GM23338 (cell line): Measurements from ENCODE around the gene VRTN. TPM values are rescaled to one million over a fixed set of nuclear protein-coding genes. Genes with fewer than 3 reads are reported as not detected.
A peak's percentile ranks its signal among the peaks of the same experiment; 100 is the strongest.

Experiments used
- ATAC-seq: fragments of 200-7000 bp; cut with Tn5 transposase; 3 replicates; pipeline ENCODE4 v1.9.1; 2020
- DNase-seq: peaks from one replicate; pipeline ENCODE4 v3.0.0-alpha.2; 2015; ENCODE audit warnings: low spot score
- H2AFZ ChIP-seq: fragments of 200-600 bp; sonication (generic); 2 replicates; pipeline ENCODE4 v1.8.0; 2016; ENCODE audit warnings: antibody characterized with exemption, mild to moderate bottlenecking, moderate library complexity
- H3F3A ChIP-seq: fragments of 200-600 bp; sonication (generic); replicated peaks from 2 replicates; pipeline ENCODE4 v1.8.0; 2017; ENCODE audit warnings: antibody characterized with exemption, mixed run types, low read depth
- H3K27ac ChIP-seq: fragments of 200-600 bp; sonication (generic); 2 replicates; pipeline ENCODE4 v1.6.1; 2016; ENCODE audit warnings: low read depth
- H3K27me3 ChIP-seq: fragments of 200-600 bp; sonication (generic); 2 replicates; pipeline ENCODE4 v1.8.0; 2016; ENCODE audit warnings: mild to moderate bottlenecking, mixed run types, moderate library complexity; ENCODE audit not compliant: insufficient read depth
- H3K36me3 ChIP-seq: fragments of 200-600 bp; sonication (generic); 2 replicates; pipeline ENCODE4 v1.8.0; 2016; ENCODE audit warnings: mild to moderate bottlenecking; ENCODE audit not compliant: insufficient read depth
- H3K4me1 ChIP-seq: fragments of 200-600 bp; sonication (generic); 2 replicates; pipeline ENCODE4 v1.8.0; 2016; ENCODE audit warnings: mild to moderate bottlenecking, moderate library complexity; ENCODE audit not compliant: insufficient read depth
- H3K4me2 ChIP-seq: fragments of 200-600 bp; sonication (generic); 2 replicates; pipeline ENCODE4 v1.7.1; 2017; ENCODE audit warnings: mixed run types
- H3K4me3 ChIP-seq: fragments of 200-600 bp; sonication (generic); 2 replicates; pipeline ENCODE4 v1.6.1; 2016; ENCODE audit warnings: mixed run types
- H3K79me2 ChIP-seq: fragments of 200-600 bp; sonication (generic); replicated peaks from 2 replicates; pipeline ENCODE4 v1.8.0; 2017; ENCODE audit warnings: mild to moderate bottlenecking; ENCODE audit not compliant: insufficient read depth
- H3K9me2 ChIP-seq: fragments of 200-600 bp; sonication (generic); 2 replicates; pipeline ENCODE4 v1.8.0; 2017; ENCODE audit not compliant: insufficient read depth
- H4K20me1 ChIP-seq: fragments of 200-600 bp; sonication (generic); replicated peaks from 2 replicates; pipeline ENCODE4 v1.8.0; 2017; ENCODE audit warnings: mild to moderate bottlenecking; ENCODE audit not compliant: insufficient read depth
- H3K27ac Mint-ChIP-seq: 2 replicates; pipeline ENCODE4 v1.8.0; 2020; ENCODE audit warnings: inconsistent platforms, mild to moderate bottlenecking, moderate library complexity, mixed read lengths
- H3K27me3 Mint-ChIP-seq: 3 replicates; pipeline ENCODE4 v1.8.0; 2022; ENCODE audit warnings: low read depth, mild to moderate bottlenecking, moderate library complexity, mixed read lengths, inconsistent platforms; ENCODE audit not compliant: insufficient read depth, poor library complexity
- H3K36me3 Mint-ChIP-seq: 3 replicates; pipeline ENCODE4 v1.8.0; 2021; ENCODE audit warnings: low read depth, mild to moderate bottlenecking, inconsistent platforms, moderate library complexity, mixed read lengths
- H3K4me1 Mint-ChIP-seq: 3 replicates; pipeline ENCODE4 v1.8.0; 2020; ENCODE audit warnings: mild to moderate bottlenecking, inconsistent platforms, mixed read lengths
- H3K4me3 Mint-ChIP-seq: 3 replicates; pipeline ENCODE4 v1.8.0; 2021; ENCODE audit warnings: moderate library complexity, mild to moderate bottlenecking, inconsistent platforms, mixed read lengths
- H3K9me3 Mint-ChIP-seq: 3 replicates; pipeline ENCODE4 v1.8.0; 2020; ENCODE audit warnings: moderate library complexity, mild to moderate bottlenecking, inconsistent platforms, mixed read lengths
- CREB1 ChIP-seq: fragments of 250-450 bp; sonication (Bioruptor Pico); IDR thresholded peaks from 2 replicates; pipeline ENCODE4 v1.5.0; 2020; ENCODE audit warnings: low read depth, mild to moderate bottlenecking, moderate library complexity
- EZH2 ChIP-seq: fragments of 200-600 bp; sonication (generic); IDR thresholded peaks from one replicate; pipeline ENCODE4 v1.8.0; 2017; ENCODE audit warnings: antibody characterized with exemption, mild to moderate bottlenecking, low read depth; ENCODE audit not compliant: unreplicated experiment
- EZH2phosphoT487 ChIP-seq: fragments of 200-600 bp; sonication (generic); IDR thresholded peaks from one replicate; pipeline ENCODE4 v1.8.1; 2018; ENCODE audit warnings: antibody characterized with exemption; ENCODE audit not compliant: unreplicated experiment
- JUNB ChIP-seq: IDR thresholded peaks from one replicate; pipeline ENCODE4 v1.6.1; 2016; ENCODE audit warnings: antibody characterized with exemption; ENCODE audit not compliant: unreplicated experiment
- NANOG ChIP-seq: IDR thresholded peaks from 2 replicates; pipeline ENCODE4 v1.6.1; 2016; ENCODE audit warnings: antibody characterized with exemption, borderline replicate concordance
- POLR2AphosphoS5 ChIP-seq: IDR thresholded peaks from 2 replicates; pipeline ENCODE4 v1.6.1; 2016; ENCODE audit warnings: antibody characterized with exemption, low read depth
- STAT1 ChIP-seq: IDR thresholded peaks from one replicate; pipeline ENCODE4 v1.6.1; 2016; ENCODE audit warnings: antibody characterized with exemption; ENCODE audit not compliant: unreplicated experiment
- ZNF114 ChIP-seq: fragments of 250-450 bp; sonication (Bioruptor Pico); IDR thresholded peaks from 2 replicates; pipeline ENCODE4 v1.5.0; 2020; ENCODE audit warnings: mild to moderate bottlenecking, moderate library complexity
- ZNF331 ChIP-seq: fragments of 250-450 bp; sonication (Bioruptor Pico); IDR thresholded peaks from 2 replicates; pipeline ENCODE4 v1.5.0; 2020; ENCODE audit warnings: low read depth, mild to moderate bottlenecking, moderate library complexity
- polyA plus RNA-seq: library from polyadenylated mRNA; unstranded; fragments of >200 nt; fragmentation: Nextera tagmentation; extraction: Ambion mirVana; gene quantifications from 2 replicates; pipeline ENCODE4 v1.2.1, GENCODE V29; 2016
- total RNA-seq: library from RNA; depleted of rRNA; stranded (reverse); fragments of >200 nt; shearing (Covaris generic); gene quantifications from 2 replicates; pipeline ENCODE4 v1.2.3, GENCODE V29; 2014
- TF ChIP-seq, protein P1 (sequence below): IDR thresholded peaks from 2 replicates; pipeline ENCODE4 v1.6.1; 2016; ENCODE audit warnings: antibody characterized with exemption
- TF ChIP-seq, protein P2 (sequence below), 2 experiments: fragments of 200-600 bp in 1 of 2; sonication (generic) in 1 of 2; conservative IDR thresholded peaks; 2 replicates each; pipeline versions ENCODE4 v1.5.1 to v1.6.1; 2016 to 2017; ENCODE audit warnings: antibody characterized with exemption in 2 of 2, low read depth in 2 of 2, mild to moderate bottlenecking in 2 of 2, moderate library complexity in 1 of 2
- TF ChIP-seq, protein P3 (sequence below): fragments of 250-450 bp; sonication (Bioruptor Pico); IDR thresholded peaks from 2 replicates; pipeline ENCODE4 v1.5.0; 2020; ENCODE audit warnings: mild to moderate bottlenecking, moderate library complexity

VRTN gene
- total and polyA plus RNA-seq, 2 experiments from 2014 or later = 63.9 to 143 TPM

DNA sequence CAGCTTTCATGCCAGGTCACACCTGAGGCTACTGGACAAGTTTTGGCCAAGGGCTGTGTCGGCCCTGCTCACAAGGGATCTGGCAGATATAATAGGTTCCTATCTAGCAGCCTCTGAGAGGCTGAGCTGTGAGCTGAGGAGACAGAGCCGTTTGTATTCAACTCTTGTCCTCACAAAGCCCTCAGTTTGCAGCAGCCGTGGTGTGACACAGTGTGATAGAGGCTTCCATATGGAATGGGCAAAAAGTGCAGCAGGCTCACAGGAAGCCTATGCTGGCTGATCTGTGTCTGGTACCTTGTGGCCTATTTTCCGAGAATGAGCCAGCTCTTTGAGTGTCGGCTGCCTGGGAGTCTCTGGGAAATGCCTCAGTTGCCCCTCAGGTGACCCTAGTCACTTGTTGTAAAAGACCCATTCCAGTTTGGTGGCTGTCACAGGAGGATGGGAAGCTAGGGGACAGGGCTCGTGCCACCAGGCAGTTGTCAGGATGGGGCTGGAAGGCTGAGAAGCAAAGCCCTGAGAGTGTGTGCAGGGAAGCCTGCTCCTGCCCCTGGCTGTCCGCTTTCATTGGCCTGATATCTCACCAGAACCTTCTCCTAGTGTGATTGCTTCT, 16.1 kb downstream of the VRTN start:
- no peak for ATAC-seq
- Histone ChIP-seq H3K79me2 (peaks cover 30% of the 10 kb centered on the region), H3K4me2 (no peak overlapping the region), H3K9me2 (no peaks in the 10 kb centered on the region), H3K27me3 (no peaks in the 10 kb centered on the region), H3K4me3 (no peak overlapping the region), H3F3A (peaks cover 26% of the 10 kb centered on the region), H3K27ac (no peak overlapping the region), H3K36me3 (no peaks in the 10 kb centered on the region), H2AFZ (no peak overlapping the region), H4K20me1 (peaks cover 23% of the 10 kb centered on the region), H3K4me1 (peaks cover 23% of the 10 kb centered on the region)
- no peak for DNase-seq
- H3K36me3 Mint-ChIP-seq = peaks cover 33% of the 10 kb centered on the region
- H3K27ac Mint-ChIP-seq = no peak overlapping the region
- peaks cover 19% of the 10 kb centered on the region for H3K27me3 Mint-ChIP-seq
- peaks cover 50% of the 10 kb centered on the region for H3K4me1 Mint-ChIP-seq
- H3K4me3 Mint-ChIP-seq = no peak overlapping the region
- no peak for TF ChIP-seq CREB1
- 0 out of 2 replicates have a peak, but pooled peaks have one; percentile 0 for TF ChIP-seq POLR2AphosphoS5
- TF ChIP-seq ZNF114 (CRISPR knock-in tag) = no peak
- no peaks in the 10 kb centered on the region; the same call in 2 of the 3 replicates for H3K9me3 Mint-ChIP-seq

DNA sequence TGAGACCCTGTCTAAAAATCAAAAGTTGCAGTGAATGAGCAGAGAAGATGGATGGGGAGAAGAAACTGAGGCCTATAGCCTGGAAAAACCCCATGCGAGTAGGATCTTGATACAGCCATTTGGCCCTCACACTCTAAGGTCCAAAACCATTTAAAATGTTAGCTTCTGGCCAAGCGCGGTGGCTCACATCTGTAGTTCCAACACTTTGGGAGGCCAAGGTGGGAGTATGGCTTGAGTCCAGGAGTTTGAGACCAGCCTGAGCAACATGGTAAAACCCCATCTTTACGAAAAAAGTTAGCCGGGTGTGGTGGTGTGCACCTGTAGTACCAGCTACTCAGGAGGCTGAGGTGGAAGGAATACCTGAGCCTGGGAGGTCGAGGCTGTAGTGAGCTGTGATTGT, 19.8 kb downstream of the VRTN start:
- Mint-ChIP-seq H3K9me3 (no peaks in the 10 kb centered on the region; the same call in 2 of the 3 replicates), H3K4me3 (no peak overlapping the region), H3K27ac (0 out of 2 replicates have a peak overlapping the region, but pooled peaks have one; percentile 23), H3K27me3 (peaks cover 12% of the 10 kb centered on the region), H3K36me3 (peaks cover 8% of the 10 kb centered on the region; the same call in 2 of the 3 replicates), H3K4me1 (peaks cover 21% of the 10 kb centered on the region)
- ATAC-seq (no peak), DNase-seq (no peak)
- no peaks in the 10 kb centered on the region for H3K36me3 ChIP-seq
- H3K9me2 ChIP-seq = no peaks in the 10 kb centered on the region
- no peaks in the 10 kb centered on the region; the same call in 1 of the 2 replicates for H4K20me1 ChIP-seq
- peaks cover 7% of the 10 kb centered on the region for H3K79me2 ChIP-seq
- H3K4me2 ChIP-seq = no peak overlapping the region
- H3K27me3 ChIP-seq = no peaks in the 10 kb centered on the region
- peaks cover 4% of the 10 kb centered on the region for H3K4me1 ChIP-seq
- H3K4me3 ChIP-seq = no peak overlapping the region
- no peak overlapping the region for H2AFZ ChIP-seq
- no peaks in the 10 kb centered on the region; the same call in 1 of the 2 replicates for H3F3A ChIP-seq
- H3K27ac ChIP-seq = no peak overlapping the region
- TF ChIP-seq EZH2phosphoT487 = no peak
- TF ChIP-seq CREB1 = no peak
- TF ChIP-seq, protein P1, sequence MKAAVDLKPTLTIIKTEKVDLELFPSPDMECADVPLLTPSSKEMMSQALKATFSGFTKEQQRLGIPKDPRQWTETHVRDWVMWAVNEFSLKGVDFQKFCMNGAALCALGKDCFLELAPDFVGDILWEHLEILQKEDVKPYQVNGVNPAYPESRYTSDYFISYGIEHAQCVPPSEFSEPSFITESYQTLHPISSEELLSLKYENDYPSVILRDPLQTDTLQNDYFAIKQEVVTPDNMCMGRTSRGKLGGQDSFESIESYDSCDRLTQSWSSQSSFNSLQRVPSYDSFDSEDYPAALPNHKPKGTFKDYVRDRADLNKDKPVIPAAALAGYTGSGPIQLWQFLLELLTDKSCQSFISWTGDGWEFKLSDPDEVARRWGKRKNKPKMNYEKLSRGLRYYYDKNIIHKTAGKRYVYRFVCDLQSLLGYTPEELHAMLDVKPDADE = no peak
- no peak for TF ChIP-seq POLR2AphosphoS5
- no peak for TF ChIP-seq JUNB
- TF ChIP-seq, protein P2, sequence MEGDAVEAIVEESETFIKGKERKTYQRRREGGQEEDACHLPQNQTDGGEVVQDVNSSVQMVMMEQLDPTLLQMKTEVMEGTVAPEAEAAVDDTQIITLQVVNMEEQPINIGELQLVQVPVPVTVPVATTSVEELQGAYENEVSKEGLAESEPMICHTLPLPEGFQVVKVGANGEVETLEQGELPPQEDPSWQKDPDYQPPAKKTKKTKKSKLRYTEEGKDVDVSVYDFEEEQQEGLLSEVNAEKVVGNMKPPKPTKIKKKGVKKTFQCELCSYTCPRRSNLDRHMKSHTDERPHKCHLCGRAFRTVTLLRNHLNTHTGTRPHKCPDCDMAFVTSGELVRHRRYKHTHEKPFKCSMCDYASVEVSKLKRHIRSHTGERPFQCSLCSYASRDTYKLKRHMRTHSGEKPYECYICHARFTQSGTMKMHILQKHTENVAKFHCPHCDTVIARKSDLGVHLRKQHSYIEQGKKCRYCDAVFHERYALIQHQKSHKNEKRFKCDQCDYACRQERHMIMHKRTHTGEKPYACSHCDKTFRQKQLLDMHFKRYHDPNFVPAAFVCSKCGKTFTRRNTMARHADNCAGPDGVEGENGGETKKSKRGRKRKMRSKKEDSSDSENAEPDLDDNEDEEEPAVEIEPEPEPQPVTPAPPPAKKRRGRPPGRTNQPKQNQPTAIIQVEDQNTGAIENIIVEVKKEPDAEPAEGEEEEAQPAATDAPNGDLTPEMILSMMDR (conservative IDR thresholded peaks at IDR 0.05; ENCODE audit: low read depth in 2 of 2) = no peak
- TF ChIP-seq NANOG = no peak
- TF ChIP-seq, protein P3, sequence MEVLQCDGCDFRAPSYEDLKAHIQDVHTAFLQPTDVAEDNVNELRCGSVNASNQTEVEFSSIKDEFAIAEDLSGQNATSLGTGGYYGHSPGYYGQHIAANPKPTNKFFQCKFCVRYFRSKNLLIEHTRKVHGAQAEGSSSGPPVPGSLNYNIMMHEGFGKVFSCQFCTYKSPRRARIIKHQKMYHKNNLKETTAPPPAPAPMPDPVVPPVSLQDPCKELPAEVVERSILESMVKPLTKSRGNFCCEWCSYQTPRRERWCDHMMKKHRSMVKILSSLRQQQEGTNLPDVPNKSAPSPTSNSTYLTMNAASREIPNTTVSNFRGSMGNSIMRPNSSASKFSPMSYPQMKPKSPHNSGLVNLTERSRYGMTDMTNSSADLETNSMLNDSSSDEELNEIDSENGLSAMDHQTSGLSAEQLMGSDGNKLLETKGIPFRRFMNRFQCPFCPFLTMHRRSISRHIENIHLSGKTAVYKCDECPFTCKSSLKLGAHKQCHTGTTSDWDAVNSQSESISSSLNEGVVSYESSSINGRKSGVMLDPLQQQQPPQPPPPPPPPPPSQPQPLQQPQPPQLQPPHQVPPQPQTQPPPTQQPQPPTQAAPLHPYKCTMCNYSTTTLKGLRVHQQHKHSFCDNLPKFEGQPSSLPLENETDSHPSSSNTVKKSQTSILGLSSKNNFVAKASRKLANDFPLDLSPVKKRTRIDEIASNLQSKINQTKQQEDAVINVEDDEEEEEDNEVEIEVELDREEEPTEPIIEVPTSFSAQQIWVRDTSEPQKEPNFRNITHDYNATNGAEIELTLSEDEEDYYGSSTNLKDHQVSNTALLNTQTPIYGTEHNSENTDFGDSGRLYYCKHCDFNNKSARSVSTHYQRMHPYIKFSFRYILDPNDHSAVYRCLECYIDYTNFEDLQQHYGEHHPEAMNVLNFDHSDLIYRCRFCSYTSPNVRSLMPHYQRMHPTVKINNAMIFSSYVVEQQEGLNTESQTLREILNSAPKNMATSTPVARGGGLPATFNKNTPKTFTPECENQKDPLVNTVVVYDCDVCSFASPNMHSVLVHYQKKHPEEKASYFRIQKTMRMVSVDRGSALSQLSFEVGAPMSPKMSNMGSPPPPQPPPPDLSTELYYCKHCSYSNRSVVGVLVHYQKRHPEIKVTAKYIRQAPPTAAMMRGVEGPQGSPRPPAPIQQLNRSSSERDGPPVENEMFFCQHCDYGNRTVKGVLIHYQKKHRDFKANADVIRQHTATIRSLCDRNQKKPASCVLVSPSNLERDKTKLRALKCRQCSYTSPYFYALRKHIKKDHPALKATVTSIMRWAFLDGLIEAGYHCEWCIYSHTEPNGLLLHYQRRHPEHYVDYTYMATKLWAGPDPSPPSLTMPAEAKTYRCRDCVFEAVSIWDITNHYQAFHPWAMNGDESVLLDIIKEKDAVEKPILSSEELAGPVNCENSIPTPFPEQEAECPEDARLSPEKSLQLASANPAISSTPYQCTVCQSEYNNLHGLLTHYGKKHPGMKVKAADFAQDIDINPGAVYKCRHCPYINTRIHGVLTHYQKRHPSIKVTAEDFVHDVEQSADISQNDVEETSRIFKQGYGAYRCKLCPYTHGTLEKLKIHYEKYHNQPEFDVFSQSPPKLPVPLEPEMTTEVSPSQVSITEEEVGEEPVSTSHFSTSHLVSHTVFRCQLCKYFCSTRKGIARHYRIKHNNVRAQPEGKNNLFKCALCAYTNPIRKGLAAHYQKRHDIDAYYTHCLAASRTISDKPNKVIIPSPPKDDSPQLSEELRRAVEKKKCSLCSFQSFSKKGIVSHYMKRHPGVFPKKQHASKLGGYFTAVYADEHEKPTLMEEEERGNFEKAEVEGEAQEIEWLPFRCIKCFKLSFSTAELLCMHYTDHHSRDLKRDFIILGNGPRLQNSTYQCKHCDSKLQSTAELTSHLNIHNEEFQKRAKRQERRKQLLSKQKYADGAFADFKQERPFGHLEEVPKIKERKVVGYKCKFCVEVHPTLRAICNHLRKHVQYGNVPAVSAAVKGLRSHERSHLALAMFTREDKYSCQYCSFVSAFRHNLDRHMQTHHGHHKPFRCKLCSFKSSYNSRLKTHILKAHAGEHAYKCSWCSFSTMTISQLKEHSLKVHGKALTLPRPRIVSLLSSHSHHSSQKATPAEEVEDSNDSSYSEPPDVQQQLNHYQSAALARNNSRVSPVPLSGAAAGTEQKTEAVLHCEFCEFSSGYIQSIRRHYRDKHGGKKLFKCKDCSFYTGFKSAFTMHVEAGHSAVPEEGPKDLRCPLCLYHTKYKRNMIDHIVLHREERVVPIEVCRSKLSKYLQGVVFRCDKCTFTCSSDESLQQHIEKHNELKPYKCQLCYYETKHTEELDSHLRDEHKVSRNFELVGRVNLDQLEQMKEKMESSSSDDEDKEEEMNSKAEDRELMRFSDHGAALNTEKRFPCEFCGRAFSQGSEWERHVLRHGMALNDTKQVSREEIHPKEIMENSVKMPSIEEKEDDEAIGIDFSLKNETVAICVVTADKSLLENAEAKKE (CRISPR knock-in tag) = no peak
- no peak for TF ChIP-seq EZH2
- TF ChIP-seq ZNF331 (CRISPR knock-in tag) = no peak
- TF ChIP-seq ZNF114 (CRISPR knock-in tag) = no peak
- TF ChIP-seq STAT1 = no peak
